Stimulated activated effector memory CD8-positive, alpha-beta T cell treated with anti-CD3 and anti-CD28 coated beads, Interleukin-12 subunit alpha, Interleukin-12 subunit beta, amount 100 ng/mL, for 72 hours (primary cell): ENCODE measurements around the gene RAE1.

ENCODE experiments used
- ATAC-seq: fragments of 150-1000 bp; cut with Tn5 transposase; 2 replicates; pipeline ENCODE4 v1.10.0; 2021
- DNase-seq, 2 donors: peaks; one replicate each; pipeline ENCODE4 v3.0.0; 2021 to 2022; ENCODE audit warnings: low spot score in 2 of 2
- H3K27ac Mint-ChIP-seq: one replicate; pipeline ENCODE4 v1.8.0; 2022; ENCODE audit warnings: mild to moderate bottlenecking, mixed read lengths
- H3K36me3 Mint-ChIP-seq: one replicate; pipeline ENCODE4 v1.8.0; 2022; ENCODE audit warnings: mild to moderate bottlenecking, mixed read lengths
- H3K4me1 Mint-ChIP-seq: one replicate; pipeline ENCODE4 v1.8.0; 2022; ENCODE audit warnings: mixed read lengths
- H3K4me3 Mint-ChIP-seq: one replicate; pipeline ENCODE4 v1.8.0; 2022; ENCODE audit warnings: mild to moderate bottlenecking, mixed read lengths
- H3K9me3 Mint-ChIP-seq: one replicate; pipeline ENCODE4 v1.8.0; 2022; ENCODE audit warnings: mixed read lengths

The RAE1 gene

GRCh38 chr20:57319584-57319983 lies 31.5 kb upstream of the RAE1 start:
- Mint-ChIP-seq H3K9me3 (no peaks in the 10 kb centered on the region), H3K36me3 (no peaks in the 10 kb centered on the region), H3K4me3 (no peak overlapping the region), H3K27ac (no peak overlapping the region), H3K4me1 (peaks cover 10% of the 10 kb centered on the region)
- no peak for ATAC-seq
- no peak for DNase-seq

DNA sequence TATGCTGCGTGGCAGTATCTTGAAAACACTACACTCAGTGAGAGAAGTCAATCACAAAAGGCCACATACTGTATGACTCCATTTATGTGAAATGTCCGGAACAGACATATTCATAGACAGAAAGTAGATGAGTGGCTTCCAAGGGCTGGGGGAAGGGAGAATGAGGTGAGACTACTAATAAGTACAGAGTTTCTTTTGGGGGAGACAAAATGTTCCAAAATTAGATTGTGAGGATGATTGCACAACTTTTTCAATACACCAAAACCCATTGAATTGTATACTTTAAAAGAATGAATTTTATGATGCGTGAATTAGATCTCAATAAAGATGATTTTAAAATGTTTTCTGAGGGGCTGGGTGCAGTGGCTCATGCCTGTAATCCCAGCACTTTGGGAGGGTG lies 30.7 kb upstream of the RAE1 start:
- Mint-ChIP-seq H3K4me1 (peaks cover 10% of the 10 kb centered on the region), H3K36me3 (no peaks in the 10 kb centered on the region), H3K4me3 (no peak overlapping the region), H3K9me3 (no peaks in the 10 kb centered on the region), H3K27ac (no peak overlapping the region)
- no peak for ATAC-seq
- DNase-seq = no peak

GRCh38 chr20:57321142-57321541 lies 29.9 kb upstream of the RAE1 start:
- Mint-ChIP-seq H3K4me3 (no peak overlapping the region), H3K36me3 (no peaks in the 10 kb centered on the region), H3K9me3 (no peaks in the 10 kb centered on the region), H3K27ac (no peak overlapping the region), H3K4me1 (peaks cover 10% of the 10 kb centered on the region)
- DNase-seq (no peak), ATAC-seq (no peak)

- DNase-seq = no peak
- Mint-ChIP-seq H3K4me3 (no peak overlapping the region), H3K9me3 (no peaks in the 10 kb centered on the region), H3K36me3 (no peaks in the 10 kb centered on the region), H3K27ac (no peak overlapping the region), H3K4me1 (peaks cover 10% of the 10 kb centered on the region)
- no peak for ATAC-seq
Observed at GRCh38 chr20:57322476-57322875, 28.6 kb upstream of the RAE1 start.

- Mint-ChIP-seq H3K36me3 (no peaks in the 10 kb centered on the region), H3K27ac (no peak overlapping the region), H3K9me3 (no peaks in the 10 kb centered on the region), H3K4me1 (peaks cover 8% of the 10 kb centered on the region), H3K4me3 (no peak overlapping the region)
- peak; percentile 36 for ATAC-seq
- no peak for DNase-seq
Observed at GRCh38 chr20:57323034-57323433, 28.0 kb upstream of the RAE1 start.

GRCh38 chr20:57325632-57326356 lies 25.3 kb upstream of the RAE1 start:
- ATAC-seq = no peak
- Mint-ChIP-seq H3K36me3 (no peaks in the 10 kb centered on the region), H3K4me3 (no peak overlapping the region), H3K4me1 (no peaks in the 10 kb centered on the region), H3K9me3 (no peaks in the 10 kb centered on the region), H3K27ac (no peak overlapping the region)
- DNase-seq = no peak

DNA sequence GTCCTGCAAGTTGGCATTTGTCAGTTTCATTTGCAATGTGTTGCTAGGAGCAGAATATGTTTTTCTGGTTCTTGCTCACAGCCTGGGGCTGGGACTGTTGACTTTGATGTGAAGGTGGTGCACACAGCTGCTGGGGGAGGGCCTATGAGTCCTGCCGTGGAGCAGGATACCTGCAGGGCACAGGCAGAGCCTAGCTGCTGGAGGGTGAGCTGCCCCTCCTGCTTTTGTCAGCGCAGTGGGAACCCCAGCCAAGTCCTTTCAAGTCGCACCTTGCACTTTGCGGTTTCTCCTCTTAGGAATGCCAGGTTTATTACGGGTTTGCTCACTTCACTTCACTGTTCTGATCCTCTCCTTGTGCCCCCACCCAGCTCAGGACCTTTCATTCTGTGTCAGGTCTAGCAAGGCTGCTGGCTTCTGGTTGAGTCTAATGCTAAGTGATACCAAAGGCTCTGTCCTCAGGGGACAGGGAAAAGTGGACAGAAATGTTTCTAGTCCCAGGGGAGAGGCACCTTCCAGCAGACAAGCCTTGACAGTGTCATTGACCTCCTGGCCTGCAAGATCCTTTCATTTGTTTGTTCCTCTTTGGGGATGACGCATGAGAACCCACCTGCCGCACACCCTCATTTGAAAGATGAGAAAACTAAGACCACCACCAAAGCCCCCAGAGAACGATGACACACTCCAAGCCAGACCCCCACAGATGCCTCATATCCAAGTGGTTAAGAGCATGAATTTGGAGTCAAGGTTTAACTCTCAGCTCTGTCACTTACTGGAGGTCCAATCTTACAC lies 24.2 kb upstream of the RAE1 start:
- Mint-ChIP-seq H3K4me3 (no peak overlapping the region), H3K27ac (no peak overlapping the region), H3K4me1 (no peaks in the 10 kb centered on the region), H3K36me3 (no peaks in the 10 kb centered on the region), H3K9me3 (no peaks in the 10 kb centered on the region)
- ATAC-seq = peak; percentile 36
- no peak for DNase-seq

GRCh38 chr20:57327820-57328219 lies 23.2 kb upstream of the RAE1 start:
- ATAC-seq (no peak), DNase-seq (no peak)
- Mint-ChIP-seq H3K9me3 (no peaks in the 10 kb centered on the region), H3K4me1 (no peaks in the 10 kb centered on the region), H3K27ac (no peak overlapping the region), H3K4me3 (no peak overlapping the region), H3K36me3 (no peaks in the 10 kb centered on the region)

- no peak for DNase-seq
- H3K4me1 Mint-ChIP-seq = no peaks in the 10 kb centered on the region
- H3K36me3 Mint-ChIP-seq = no peaks in the 10 kb centered on the region
- no peak within 1 kb of the TSS for H3K27ac Mint-ChIP-seq
- no peak within 1 kb of the TSS for H3K4me3 Mint-ChIP-seq
- no peak for ATAC-seq
- H3K9me3 Mint-ChIP-seq = no peaks in the 10 kb centered on the region
Observed at GRCh38 chr20:57329608-57330221, 21.3 kb upstream of the RAE1 start, which contains the start of gene SPO11. SPO11 (plus strand) TSS chr20:57329803; CDS start chr20:57329868, 65 bp downstream.

DNA sequence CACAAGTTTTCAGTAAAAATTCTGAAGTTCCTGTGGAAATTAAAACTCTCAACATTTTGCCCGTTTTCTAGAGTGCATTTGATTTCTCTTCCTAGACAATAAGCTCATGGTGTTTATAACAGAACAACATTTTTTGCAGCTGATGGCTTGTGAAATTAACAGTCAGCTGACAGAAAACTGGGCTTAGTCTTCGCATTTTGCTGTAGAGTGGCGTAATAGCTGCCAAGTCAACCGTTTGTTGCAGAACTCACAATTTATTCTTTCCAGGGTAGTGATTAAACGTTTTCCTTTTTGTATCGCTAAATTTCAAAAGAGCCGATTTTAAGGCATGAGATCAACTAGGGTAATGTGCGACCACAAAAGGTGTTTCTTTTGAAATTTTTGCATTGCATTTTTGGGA lies 20.1 kb upstream of the RAE1 start:
- Mint-ChIP-seq H3K4me1 (no peaks in the 10 kb centered on the region), H3K9me3 (no peaks in the 10 kb centered on the region), H3K36me3 (no peaks in the 10 kb centered on the region), H3K27ac (no peak overlapping the region), H3K4me3 (no peak overlapping the region)
- no peak for ATAC-seq
- no peak for DNase-seq

DNA sequence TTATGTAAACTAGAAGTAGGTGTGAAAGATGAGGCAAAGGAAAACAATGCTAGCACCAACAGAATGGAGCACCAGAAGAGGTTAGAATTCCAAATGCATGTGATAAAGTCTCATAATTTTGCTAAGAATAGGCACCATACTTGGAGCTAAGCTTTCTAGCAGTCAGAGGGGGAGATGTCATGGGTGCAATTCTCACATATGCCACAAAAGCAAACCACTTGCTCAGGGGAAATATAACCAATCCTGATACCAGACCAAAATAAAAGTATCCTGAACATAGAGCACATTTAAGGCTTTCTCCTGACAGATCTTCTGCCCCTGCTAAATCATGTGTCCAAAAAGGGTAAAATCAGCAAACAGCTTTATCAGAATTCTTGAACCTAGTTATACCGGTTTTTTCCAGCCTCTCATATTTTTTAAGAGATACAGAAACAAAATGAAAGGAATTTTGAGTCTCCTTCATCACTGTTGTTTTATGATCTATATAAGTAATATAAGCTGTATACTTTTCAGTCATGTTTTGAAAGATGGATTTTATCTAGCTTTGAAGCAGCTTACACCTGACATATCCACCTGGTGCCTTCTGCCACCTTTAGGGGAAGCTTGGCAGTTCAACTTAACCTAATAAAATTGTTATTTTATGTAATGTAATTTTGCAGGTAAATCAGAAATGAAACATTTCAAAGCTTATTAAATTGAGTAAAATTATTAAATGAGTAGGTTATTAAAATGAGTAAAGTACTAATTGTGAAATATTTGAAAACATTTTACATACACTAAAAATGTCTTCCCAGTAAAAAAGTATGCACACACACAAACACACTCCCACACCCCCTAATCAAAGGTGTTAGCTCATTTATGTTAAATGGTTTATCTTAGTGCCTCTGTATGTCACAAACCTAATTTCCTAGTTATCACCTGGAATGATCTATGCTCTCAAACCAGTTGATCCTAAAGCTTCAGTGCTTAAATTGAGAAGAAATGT lies 18.7 kb upstream of the RAE1 start:
- no peak overlapping the region for H3K4me3 Mint-ChIP-seq
- ATAC-seq (no peak), DNase-seq (no peak)
- H3K27ac Mint-ChIP-seq = no peak overlapping the region
- H3K9me3 Mint-ChIP-seq = no peaks in the 10 kb centered on the region
- no peaks in the 10 kb centered on the region for H3K36me3 Mint-ChIP-seq
- no peaks in the 10 kb centered on the region for H3K4me1 Mint-ChIP-seq

DNA sequence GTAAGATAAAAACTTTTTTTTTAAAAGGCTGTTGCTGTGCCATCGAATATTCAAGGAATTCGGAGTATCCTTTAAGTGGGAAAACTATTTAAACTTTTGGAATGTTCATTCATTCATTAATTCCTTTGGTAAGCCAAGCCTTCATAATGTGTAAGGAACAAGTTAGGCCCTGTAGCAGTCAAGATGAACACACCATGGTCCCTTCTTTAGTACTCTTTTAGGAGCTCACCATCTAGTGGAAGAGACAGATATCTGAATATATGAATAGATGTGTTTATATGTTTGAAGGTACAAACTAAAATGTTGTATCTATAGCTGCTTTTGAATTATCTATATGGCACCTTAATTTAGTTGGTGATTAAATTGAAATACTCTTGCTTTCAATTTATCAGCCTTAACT lies 15.7 kb upstream of the RAE1 start:
- Mint-ChIP-seq H3K27ac (no peak overlapping the region), H3K36me3 (no peaks in the 10 kb centered on the region), H3K4me1 (no peaks in the 10 kb centered on the region), H3K9me3 (no peaks in the 10 kb centered on the region), H3K4me3 (no peak overlapping the region)
- no peak for ATAC-seq
- no peak for DNase-seq

- H3K4me1 Mint-ChIP-seq = no peaks in the 10 kb centered on the region
- no peaks in the 10 kb centered on the region for H3K9me3 Mint-ChIP-seq
- no peaks in the 10 kb centered on the region for H3K36me3 Mint-ChIP-seq
- no peak for ATAC-seq
- DNase-seq = no peak
- no peak overlapping the region for H3K27ac Mint-ChIP-seq
- no peak overlapping the region for H3K4me3 Mint-ChIP-seq
Observed at GRCh38 chr20:57341663-57342062, 9.4 kb upstream of the RAE1 start.

DNA sequence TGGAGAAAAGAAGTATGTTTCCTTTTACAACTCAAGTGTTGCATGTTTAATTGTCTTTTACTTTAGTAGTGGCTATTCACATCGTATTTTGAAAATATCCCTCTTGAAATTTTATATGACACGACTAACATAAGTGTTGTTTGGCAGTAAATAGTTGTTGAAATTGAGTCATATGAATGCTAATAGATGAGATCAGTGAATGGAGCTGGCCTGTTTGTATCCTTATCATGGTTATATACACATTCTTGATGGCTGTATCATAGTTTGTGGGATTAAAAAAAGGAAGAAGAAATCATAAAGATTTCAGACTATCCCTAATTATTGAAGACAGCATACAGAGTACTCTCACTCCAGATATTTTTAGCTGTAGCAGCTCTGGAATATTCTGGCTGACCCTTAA lies 8.2 kb upstream of the RAE1 start:
- H3K36me3 Mint-ChIP-seq = no peaks in the 10 kb centered on the region
- no peak overlapping the region for H3K27ac Mint-ChIP-seq
- no peaks in the 10 kb centered on the region for H3K9me3 Mint-ChIP-seq
- H3K4me1 Mint-ChIP-seq = no peaks in the 10 kb centered on the region
- DNase-seq = no peak
- no peak overlapping the region for H3K4me3 Mint-ChIP-seq
- no peak for ATAC-seq

DNA sequence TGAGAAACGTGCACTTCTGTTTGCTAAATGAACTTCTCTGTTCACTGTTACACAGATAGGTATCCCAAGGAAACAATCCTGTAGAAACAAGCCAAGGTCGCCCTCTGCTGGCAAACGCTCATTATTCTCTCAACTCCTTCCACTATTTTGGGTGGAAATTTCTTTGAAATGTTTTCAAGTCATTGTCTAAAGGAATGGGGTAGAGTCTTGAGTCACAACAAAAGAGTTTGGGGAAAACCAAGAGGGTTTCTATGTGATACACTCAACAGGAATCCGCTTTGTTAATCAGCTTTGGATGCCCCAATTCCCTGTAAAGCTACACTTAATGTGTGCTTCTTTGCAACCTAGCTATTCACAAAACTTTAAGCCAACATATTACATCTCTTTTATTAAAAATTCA lies 4.6 kb upstream of the RAE1 start:
- H3K4me1 Mint-ChIP-seq = no peaks in the 10 kb centered on the region
- H3K36me3 Mint-ChIP-seq = peaks cover 8% of the 10 kb centered on the region
- no peak overlapping the region for H3K4me3 Mint-ChIP-seq
- no peaks in the 10 kb centered on the region for H3K9me3 Mint-ChIP-seq
- DNase-seq (peak; percentile 42 to 77), ATAC-seq (peak; percentile 42)
- H3K27ac Mint-ChIP-seq = no peak overlapping the region
